SK-N-SH (cell line): Measurements from ENCODE around the gene NUS1. TPM values are rescaled to one million over a fixed set of nuclear protein-coding genes. Genes with fewer than 3 reads are reported as not detected.

Source experiments
- CTCF ChIA-PET: fragments of 300-600, 350-600 bp; formaldehyde crosslinking; extraction: SDS; loops from one replicate; lab custom pipeline; 2021; lab: Yijun Ruan, JAX
- POLR2A ChIA-PET: fragments of 350-600 bp; sonication (Branson Sonifier 250); formaldehyde crosslinking; extraction: SDS; loops from one replicate; lab custom pipeline; 2020; ENCODE audit warnings: antibody characterized with exemption, inconsistent platforms; lab: Yijun Ruan, JAX
- DNase-seq: peaks from one replicate; pipeline ENCODE4 v3.0.0; 2012
- H2AFZ ChIP-seq: fragments of 200-600 bp; sonication (generic); 2 replicates; pipeline ENCODE4 v1.8.1; 2016; ENCODE audit warnings: antibody characterized with exemption, mild to moderate bottlenecking, low read depth
- H3F3A ChIP-seq: fragments of 200-600 bp; sonication (generic); replicated peaks from 2 replicates; pipeline ENCODE3; 2016; ENCODE audit warnings: antibody characterized with exemption, mild to moderate bottlenecking; ENCODE audit not compliant: insufficient read depth
- H3K27ac ChIP-seq, 2 experiments: fragments of 200-500 bp in 1 of 2; fragments of 200-600 bp in 1 of 2; sonication (Bioruptor generic) in 1 of 2; sonication (generic), shearing (Covaris generic) in 1 of 2; 2 replicates each; pipeline versions ENCODE4 v1.5.1 to v1.6.1; 2014 to 2016; ENCODE audit warnings: low read depth in 2 of 2, inconsistent platforms in 1 of 2, low read length in 1 of 2, mild to moderate bottlenecking in 1 of 2, mixed read lengths in 1 of 2
- H3K27me3 ChIP-seq: fragments of 200-600 bp; sonication (generic), shearing (Covaris generic); 2 replicates; pipeline ENCODE4 v1.6.1; 2016; ENCODE audit warnings: mixed run types; ENCODE audit not compliant: insufficient read depth
- H3K36me3 ChIP-seq, 2 experiments: fragments of 200-500 bp in 1 of 2; fragments of 200-600 bp in 1 of 2; sonication (Bioruptor generic) in 1 of 2; sonication (generic) in 1 of 2; replicated peaks in 1 of 2; 2 replicates each; pipeline versions ENCODE3 to v1.5.1; 2014 to 2016; ENCODE audit warnings: low read length in 1 of 2, mild to moderate bottlenecking in 1 of 2; ENCODE audit not compliant: insufficient read depth in 2 of 2, control insufficient read depth in 1 of 2
- H3K4me1 ChIP-seq, 2 experiments: fragments of 200-500 bp in 1 of 2; fragments of 200-600 bp in 1 of 2; sonication (Bioruptor generic) in 1 of 2; sonication (generic), shearing (Covaris generic) in 1 of 2; 2 replicates each; pipeline versions ENCODE4 v1.5.1 to v1.6.1; 2014 to 2016; ENCODE audit warnings: low read depth in 1 of 2, low read length in 1 of 2, mixed run types in 1 of 2; ENCODE audit not compliant: insufficient read depth in 2 of 2, control insufficient read depth in 1 of 2
- H3K4me2 ChIP-seq: fragments of 200-600 bp; sonication (generic), shearing (Covaris generic); 2 replicates; pipeline ENCODE4 v1.6.1; 2017; ENCODE audit warnings: mixed run types
- H3K4me3 ChIP-seq, 2 experiments: fragments of 200-500 bp in 1 of 2; fragments of 200-600 bp in 1 of 2; sonication (Bioruptor generic) in 1 of 2; sonication (generic), shearing (Covaris generic) in 1 of 2; 2 replicates each; pipeline versions ENCODE4 v1.5.1 to v1.8.1; 2014 to 2016; ENCODE audit warnings: low read depth in 2 of 2, inconsistent platforms in 1 of 2, low read length in 1 of 2, mild to moderate bottlenecking in 1 of 2, mixed read lengths in 1 of 2, moderate library complexity in 1 of 2
- H3K79me2 ChIP-seq: fragments of 200-600 bp; sonication (generic); 2 replicates; pipeline ENCODE4 v1.8.1; 2017; ENCODE audit warnings: mild to moderate bottlenecking; ENCODE audit not compliant: insufficient read depth
- H3K9ac ChIP-seq: fragments of 200-600 bp; sonication (generic); 2 replicates; pipeline ENCODE4 v1.6.1; 2017; ENCODE audit warnings: mixed run types
- H3K9me2 ChIP-seq: fragments of 200-600 bp; sonication (generic); 2 replicates; pipeline ENCODE4 v1.6.1; 2017; ENCODE audit warnings: mixed run types
- H3K9me3 ChIP-seq: fragments of 200-600 bp; sonication (generic); 2 replicates; pipeline ENCODE4 v1.6.1; 2017; ENCODE audit warnings: mixed run types, mild to moderate bottlenecking, moderate library complexity
- H4K20me1 ChIP-seq: fragments of 200-600 bp; sonication (generic); 2 replicates; pipeline ENCODE4 v1.6.1; 2017; ENCODE audit warnings: mild to moderate bottlenecking, mixed run types; ENCODE audit not compliant: insufficient read depth
- FOSL2 ChIP-seq: IDR thresholded peaks from 2 replicates; pipeline ENCODE4 v1.4.0; 2012; ENCODE audit warnings: low read depth, mild to moderate bottlenecking, moderate library complexity, borderline replicate concordance
- FOXM1 ChIP-seq: IDR thresholded peaks from 2 replicates; pipeline ENCODE4 v1.4.0; 2012; ENCODE audit warnings: low read depth, mild to moderate bottlenecking
- GABPA ChIP-seq: IDR thresholded peaks from 2 replicates; pipeline ENCODE4 v1.4.0; 2012; ENCODE audit warnings: low read depth, mild to moderate bottlenecking
- NRF1 ChIP-seq: IDR thresholded peaks from 2 replicates; pipeline ENCODE4 v1.6.1; 2012; ENCODE audit warnings: low read depth, mild to moderate bottlenecking, low read length
- RFX5 ChIP-seq: IDR thresholded peaks from 2 replicates; pipeline ENCODE4 v1.6.1; 2012; ENCODE audit warnings: mild to moderate bottlenecking, improper control_type of control experiment, low read length
- RXRA ChIP-seq: IDR thresholded peaks from 2 replicates; pipeline ENCODE4 v1.4.0; 2012; ENCODE audit warnings: low read depth, mild to moderate bottlenecking, borderline replicate concordance
- TAF1 ChIP-seq: IDR thresholded peaks from 2 replicates; pipeline ENCODE4 v1.6.1; 2012; ENCODE audit warnings: low read depth, mild to moderate bottlenecking, low read length, moderate library complexity, borderline replicate concordance
- TEAD4 ChIP-seq: IDR thresholded peaks from 2 replicates; pipeline ENCODE4 v1.4.0; 2012; ENCODE audit warnings: mild to moderate bottlenecking, borderline replicate concordance; ENCODE audit not compliant: insufficient read depth
- WGBS: methylation state at CpG from one replicate; pipeline ENCODE4 v1.1.6; 2017; ENCODE audit warnings: low lambda C conversion rate; 5-methylcytosine and 5-hydroxymethylcytosine counted together
- polyA plus RNA-seq, 3 experiments: library from polyadenylated mRNA; depleted of rRNA; stranded (reverse); fragments of >200 nt; gene quantifications; 2 replicates each; pipeline ENCODE4 v1.2.3, GENCODE V29; 2012
- TF ChIP-seq, protein P1 (sequence below): IDR thresholded peaks from 2 replicates; pipeline ENCODE4 v1.4.0; 2012; ENCODE audit warnings: low read depth
- TF ChIP-seq, protein P2 (sequence below): fragments of 150-350 bp; IDR thresholded peaks from 2 replicates; pipeline ENCODE4 v1.6.1; 2017; ENCODE audit warnings: antibody characterized with exemption, low read length, low read depth, borderline replicate concordance
- TF ChIP-seq, protein P3 (sequence below): IDR thresholded peaks from 2 replicates; pipeline ENCODE4 v1.4.0; 2012; ENCODE audit warnings: low read depth, borderline replicate concordance
- TF ChIP-seq, protein P4 (sequence below): IDR thresholded peaks from 2 replicates; pipeline ENCODE4 v1.6.1; 2012; ENCODE audit warnings: mild to moderate bottlenecking, low read depth, low read length, moderate library complexity

NUS1 gene
- polyA plus RNA-seq, 1 of the 3 experiments (the other 2 are of a cell fraction) = 8.9 TPM

DNA sequence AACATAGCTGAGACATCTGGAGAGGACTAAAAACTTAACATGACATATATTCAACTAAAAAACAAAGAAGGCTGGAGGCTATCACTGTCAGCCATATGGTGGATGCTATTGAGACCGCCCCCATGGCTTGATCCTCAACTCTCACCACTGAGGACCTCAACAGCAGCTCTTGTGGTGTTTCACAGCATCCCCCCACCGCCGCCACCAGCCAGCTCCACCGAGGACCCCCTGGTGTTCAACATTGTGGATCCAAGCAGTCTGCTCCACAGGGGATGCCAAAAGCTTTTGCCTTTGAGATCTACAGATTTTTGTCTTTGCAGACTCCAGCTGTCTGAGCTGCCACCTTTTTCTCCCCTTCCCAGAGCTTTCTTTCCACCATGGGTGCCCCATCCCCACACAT is 64.6 kb downstream of the NUS1 start:
- no peak overlapping the region for H3K4me3 ChIP-seq
- no peaks in the 10 kb centered on the region for H4K20me1 ChIP-seq
- H3K27ac ChIP-seq = no peak overlapping the region
- no peaks in the 10 kb centered on the region for H3K27me3 ChIP-seq
- 10% methylated on average over 4 of the region's 4 CpGs for WGBS
- no peaks in the 10 kb centered on the region for H3K36me3 ChIP-seq
- TF ChIP-seq NRF1 (no peak), FOSL2 (no peak), RXRA (no peak), TEAD4 (no peak), GABPA (no peak), TAF1 (no peak), RFX5 (no peak), FOXM1 (no peak)
- TF ChIP-seq, protein P1, sequence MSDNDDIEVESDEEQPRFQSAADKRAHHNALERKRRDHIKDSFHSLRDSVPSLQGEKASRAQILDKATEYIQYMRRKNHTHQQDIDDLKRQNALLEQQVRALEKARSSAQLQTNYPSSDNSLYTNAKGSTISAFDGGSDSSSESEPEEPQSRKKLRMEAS = no peak
- TF ChIP-seq, protein P2, sequence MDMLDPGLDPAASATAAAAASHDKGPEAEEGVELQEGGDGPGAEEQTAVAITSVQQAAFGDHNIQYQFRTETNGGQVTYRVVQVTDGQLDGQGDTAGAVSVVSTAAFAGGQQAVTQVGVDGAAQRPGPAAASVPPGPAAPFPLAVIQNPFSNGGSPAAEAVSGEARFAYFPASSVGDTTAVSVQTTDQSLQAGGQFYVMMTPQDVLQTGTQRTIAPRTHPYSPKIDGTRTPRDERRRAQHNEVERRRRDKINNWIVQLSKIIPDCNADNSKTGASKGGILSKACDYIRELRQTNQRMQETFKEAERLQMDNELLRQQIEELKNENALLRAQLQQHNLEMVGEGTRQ = no peak
- TF ChIP-seq, protein P3, sequence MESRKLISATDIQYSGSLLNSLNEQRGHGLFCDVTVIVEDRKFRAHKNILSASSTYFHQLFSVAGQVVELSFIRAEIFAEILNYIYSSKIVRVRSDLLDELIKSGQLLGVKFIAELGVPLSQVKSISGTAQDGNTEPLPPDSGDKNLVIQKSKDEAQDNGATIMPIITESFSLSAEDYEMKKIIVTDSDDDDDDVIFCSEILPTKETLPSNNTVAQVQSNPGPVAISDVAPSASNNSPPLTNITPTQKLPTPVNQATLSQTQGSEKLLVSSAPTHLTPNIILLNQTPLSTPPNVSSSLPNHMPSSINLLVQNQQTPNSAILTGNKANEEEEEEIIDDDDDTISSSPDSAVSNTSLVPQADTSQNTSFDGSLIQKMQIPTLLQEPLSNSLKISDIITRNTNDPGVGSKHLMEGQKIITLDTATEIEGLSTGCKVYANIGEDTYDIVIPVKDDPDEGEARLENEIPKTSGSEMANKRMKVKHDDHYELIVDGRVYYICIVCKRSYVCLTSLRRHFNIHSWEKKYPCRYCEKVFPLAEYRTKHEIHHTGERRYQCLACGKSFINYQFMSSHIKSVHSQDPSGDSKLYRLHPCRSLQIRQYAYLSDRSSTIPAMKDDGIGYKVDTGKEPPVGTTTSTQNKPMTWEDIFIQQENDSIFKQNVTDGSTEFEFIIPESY = no peak
- TF ChIP-seq, protein P4, sequence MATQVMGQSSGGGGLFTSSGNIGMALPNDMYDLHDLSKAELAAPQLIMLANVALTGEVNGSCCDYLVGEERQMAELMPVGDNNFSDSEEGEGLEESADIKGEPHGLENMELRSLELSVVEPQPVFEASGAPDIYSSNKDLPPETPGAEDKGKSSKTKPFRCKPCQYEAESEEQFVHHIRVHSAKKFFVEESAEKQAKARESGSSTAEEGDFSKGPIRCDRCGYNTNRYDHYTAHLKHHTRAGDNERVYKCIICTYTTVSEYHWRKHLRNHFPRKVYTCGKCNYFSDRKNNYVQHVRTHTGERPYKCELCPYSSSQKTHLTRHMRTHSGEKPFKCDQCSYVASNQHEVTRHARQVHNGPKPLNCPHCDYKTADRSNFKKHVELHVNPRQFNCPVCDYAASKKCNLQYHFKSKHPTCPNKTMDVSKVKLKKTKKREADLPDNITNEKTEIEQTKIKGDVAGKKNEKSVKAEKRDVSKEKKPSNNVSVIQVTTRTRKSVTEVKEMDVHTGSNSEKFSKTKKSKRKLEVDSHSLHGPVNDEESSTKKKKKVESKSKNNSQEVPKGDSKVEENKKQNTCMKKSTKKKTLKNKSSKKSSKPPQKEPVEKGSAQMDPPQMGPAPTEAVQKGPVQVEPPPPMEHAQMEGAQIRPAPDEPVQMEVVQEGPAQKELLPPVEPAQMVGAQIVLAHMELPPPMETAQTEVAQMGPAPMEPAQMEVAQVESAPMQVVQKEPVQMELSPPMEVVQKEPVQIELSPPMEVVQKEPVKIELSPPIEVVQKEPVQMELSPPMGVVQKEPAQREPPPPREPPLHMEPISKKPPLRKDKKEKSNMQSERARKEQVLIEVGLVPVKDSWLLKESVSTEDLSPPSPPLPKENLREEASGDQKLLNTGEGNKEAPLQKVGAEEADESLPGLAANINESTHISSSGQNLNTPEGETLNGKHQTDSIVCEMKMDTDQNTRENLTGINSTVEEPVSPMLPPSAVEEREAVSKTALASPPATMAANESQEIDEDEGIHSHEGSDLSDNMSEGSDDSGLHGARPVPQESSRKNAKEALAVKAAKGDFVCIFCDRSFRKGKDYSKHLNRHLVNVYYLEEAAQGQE = no peak
- no peak overlapping the region for H3K4me2 ChIP-seq
- H3K9me3 ChIP-seq = no peaks in the 10 kb centered on the region
- POLR2A ChIA-PET = no interaction called here
- no peaks in the 10 kb centered on the region for H3K79me2 ChIP-seq
- H3K9ac ChIP-seq = no peak overlapping the region
- no peak for DNase-seq
- H3K4me1 ChIP-seq = no peaks in the 10 kb centered on the region; a peak in 1 of 4 replicates
- CTCF ChIA-PET = no interaction called here
- no peaks in the 10 kb centered on the region for H3K9me2 ChIP-seq
- H3F3A ChIP-seq = no peaks in the 10 kb centered on the region
- no peak overlapping the region for H2AFZ ChIP-seq
